GM19099 (cell line): ENCODE results near the gene STAG1.

ENCODE experiments used
- POLR2A ChIP-seq: IDR thresholded peaks from 3 replicates; pipeline ENCODE4 v1.6.1; 2011; ENCODE audit warnings: low read depth; ENCODE audit not compliant: insufficient read length; ENCODE audit errors: extremely low read depth

Gene STAG1

DNA sequence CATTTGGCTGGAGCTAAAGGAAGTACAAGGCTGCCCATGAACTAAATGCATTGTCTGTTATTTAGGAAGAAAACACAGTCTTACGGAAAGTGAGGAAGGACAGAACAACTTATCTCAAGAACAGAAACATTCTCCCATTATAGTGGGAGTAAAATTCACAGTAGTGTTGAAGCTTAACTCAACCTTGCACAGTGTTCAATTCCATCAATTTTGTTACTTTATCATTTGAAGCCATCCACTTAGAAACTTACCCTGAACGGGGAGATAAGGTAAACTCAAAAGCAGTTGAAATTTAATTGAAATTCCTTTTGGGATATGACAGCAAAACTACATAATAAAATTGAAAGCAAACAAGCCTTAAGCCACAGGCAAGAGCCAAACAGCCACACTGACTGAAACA lies 315.1 kb downstream of the STAG1 start:
- no peak for TF ChIP-seq POLR2A

DNA sequence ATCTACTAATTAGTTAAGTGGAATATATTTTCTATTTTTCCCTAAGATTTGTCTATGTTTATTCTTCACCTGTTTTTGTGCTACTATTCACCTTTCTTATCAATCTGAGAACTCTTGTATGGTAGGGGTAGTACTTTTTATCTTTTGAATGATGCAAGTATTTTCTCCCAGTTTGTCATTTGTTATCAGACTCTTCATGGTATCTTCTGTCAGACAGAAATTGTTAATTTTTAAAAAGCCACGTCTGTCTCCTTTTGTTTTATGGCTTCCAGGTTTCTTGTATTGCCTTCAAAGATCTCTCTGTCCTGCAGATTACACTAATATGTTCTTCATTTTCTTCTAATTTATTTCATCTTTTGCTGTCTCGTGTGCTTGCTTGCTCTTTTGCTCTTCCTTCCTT lies 317.7 kb downstream of the STAG1 start:
- no peak for TF ChIP-seq POLR2A

DNA sequence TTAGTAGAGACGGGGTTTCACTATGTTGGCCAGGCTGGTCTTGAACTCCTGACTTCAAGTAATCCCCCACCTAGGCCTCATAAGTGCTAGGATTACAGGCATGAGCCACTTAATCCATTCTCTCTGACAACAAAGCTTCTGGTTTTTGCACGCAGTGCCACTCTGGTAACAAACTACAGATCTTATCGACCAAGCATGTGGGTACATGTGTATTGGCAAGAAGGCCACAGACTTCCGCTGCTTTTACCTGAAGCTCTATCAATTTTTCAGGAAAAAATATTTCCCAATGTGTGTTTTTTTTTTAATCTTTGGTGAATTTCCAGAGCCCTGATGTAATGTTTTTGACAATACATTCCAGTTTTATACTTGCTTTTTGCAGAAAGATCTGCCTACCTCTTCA lies 319.5 kb downstream of the STAG1 start:
- TF ChIP-seq POLR2A, result no peak

DNA sequence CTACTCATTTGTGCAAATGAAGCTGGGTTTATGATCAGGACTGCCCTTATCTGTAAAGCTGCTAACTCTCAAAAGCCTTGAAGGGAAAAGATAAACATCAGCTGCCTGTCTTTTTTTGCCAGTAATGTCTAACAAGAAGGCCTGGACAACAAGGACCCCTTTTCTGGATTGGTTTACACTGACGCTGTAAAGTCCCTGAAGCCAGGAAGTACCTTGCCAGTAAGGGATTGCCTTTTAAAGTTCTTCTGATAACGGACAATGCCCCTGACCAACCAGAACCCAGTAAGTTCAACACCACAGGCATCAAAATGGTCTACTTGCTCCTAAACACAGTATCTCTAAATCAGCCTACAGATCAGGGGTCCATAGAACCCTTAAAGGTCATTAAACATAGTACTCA lies 324.0 kb downstream of the STAG1 start:
- no peak for TF ChIP-seq POLR2A

DNA sequence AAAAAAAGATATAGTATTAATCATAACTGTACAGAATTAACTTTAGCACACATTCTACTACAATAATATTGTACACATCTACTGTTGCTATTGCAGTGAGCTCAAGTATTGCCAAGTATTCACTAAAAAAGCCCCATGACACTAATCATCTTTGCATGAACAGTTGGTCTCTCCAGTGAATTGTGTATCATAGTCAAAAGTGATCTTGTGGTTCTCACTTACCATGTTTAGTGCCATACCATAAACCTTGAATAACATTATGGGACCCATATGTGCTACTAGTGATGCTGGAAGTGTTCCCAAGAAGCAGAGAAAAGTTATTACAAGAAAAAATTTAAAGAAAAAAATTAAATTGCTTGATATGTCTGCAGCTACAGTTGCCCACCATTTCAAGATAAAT lies 324.9 kb downstream of the STAG1 start:
- TF ChIP-seq POLR2A, result no peak

DNA sequence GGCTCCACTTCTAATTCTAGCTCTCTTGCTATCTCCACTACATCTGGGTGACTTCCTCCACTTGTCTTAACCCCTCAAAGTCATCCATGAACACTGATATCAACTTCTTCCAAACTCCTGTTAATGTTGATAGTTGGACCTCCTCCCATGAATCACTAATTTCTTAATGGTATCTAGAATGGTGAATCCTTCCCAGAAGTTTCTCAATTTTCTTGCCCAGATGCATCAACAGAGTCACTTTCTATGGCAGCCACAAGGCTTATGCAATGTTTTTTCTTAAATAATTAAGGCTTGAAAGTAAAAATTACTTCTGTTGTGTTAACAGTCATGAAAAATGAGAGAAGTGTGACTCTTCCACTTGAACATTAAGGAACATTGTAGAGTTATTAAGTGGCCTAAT lies 337.7 kb downstream of the STAG1 start:
- no peak for TF ChIP-seq POLR2A

DNA sequence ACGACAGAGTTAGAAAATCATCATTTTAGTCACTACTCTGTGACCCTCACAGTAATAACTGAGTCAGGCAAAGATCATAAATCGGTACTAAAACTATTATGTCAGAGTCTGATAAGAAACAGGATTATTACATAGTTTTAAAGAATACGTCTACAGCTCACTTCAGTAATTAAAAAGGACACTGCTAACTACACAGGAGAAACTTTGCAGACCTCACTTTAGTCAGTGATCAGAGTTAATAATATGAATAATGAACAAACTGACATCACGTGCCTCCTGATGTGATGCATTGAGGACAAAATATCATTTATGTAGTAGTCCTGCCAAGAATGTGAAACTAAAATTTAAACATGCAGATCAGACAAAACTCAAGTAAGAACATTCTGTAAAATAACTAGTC lies 339.9 kb downstream of the STAG1 start:
- no peak for TF ChIP-seq POLR2A

DNA sequence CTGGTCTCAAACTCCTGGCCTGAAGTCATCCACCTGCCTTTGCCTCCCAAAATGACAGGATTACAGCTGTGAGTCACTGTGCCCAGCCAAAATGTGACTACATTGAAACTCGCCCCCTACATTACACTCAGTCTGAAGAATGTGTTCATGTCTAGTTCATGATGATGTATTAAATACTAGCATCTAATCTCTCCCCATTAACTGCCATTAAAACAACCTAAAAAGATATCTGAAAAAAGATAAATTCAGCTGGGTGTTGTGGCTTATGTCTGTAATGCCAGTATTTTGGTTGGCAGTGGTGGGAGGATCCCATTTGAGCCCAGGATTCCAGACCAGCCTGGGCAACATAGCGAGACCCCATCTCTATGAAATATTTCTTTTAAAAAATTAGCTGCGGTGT lies 342.6 kb downstream of the STAG1 start:
- no peak for TF ChIP-seq POLR2A

DNA sequence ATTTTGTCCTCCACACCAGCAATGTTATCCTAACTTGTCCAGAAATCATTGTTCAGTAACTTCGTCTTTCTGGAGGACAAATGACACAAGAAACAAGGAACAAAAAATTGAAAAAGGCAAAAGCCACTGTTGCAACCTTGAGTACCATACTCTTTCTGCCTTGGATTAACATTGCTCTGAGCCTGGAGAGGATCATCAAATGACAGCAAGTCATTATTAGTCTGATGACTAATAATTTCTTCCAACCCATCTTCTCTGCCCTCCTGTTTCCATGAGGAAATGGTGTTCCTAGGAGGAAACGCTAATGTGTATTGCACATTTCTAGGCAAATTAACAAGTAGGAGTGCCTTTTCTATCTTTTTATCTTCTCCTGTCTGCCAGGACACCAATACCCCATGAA lies 348.1 kb downstream of the STAG1 start:
- TF ChIP-seq POLR2A, result no peak

DNA sequence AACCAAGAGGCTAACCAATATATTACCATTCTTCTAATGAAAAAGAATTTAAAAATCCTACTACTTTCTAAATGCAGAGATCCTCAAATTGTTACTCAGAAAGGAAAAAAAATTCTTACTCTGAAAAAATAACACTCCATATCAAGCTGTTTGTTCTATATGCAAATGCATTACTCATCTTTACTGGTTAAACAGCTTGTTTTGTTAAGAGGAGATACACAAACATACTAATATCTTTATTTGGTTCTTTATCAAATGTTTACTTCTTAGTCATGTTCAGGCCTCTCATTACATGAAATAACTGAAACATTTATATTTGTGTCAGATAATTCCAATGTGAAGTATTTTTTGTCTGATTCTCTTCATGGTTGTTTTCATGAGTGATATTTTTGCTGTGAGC lies 355.3 kb downstream of the STAG1 start:
- no peak for TF ChIP-seq POLR2A

DNA sequence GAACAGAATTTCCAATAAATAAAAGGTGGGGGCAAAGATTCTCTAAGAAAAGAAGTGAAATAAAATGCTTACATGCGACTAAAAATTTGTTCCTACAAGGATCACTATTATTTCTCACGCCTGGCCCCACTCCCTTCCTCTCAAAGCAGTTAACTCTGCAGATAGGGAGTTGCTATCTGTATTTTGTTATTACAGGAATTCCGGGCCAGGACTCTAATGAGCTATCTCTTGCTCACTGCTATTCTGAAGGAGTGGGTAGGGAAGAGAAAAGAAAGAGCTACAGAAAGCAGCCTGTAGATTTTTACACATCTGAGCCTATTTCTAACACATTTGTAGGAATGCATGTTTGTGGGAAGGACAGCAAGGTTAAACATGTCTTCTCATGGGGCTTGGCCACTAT lies 361.6 kb downstream of the STAG1 start:
- no peak for TF ChIP-seq POLR2A

DNA sequence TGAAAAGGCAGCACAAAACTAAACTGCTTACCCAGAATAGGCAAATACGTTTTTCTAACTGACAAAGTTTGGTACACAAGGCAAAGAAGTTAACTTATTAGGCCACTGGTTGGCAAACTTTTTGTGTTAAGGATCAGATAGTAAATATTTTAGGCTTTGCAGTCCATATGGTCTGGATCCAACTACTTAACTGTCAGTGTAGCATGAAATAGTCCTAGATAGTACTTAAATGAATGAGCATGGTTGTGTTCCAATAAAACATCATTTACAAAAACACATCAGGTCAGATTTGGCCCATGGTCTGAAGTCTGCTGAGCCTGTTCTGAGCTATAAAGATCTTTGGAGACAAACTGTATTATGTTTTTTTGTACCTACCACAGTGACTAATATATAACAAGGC lies 365.1 kb downstream of the STAG1 start:
- TF ChIP-seq POLR2A, result no peak

DNA sequence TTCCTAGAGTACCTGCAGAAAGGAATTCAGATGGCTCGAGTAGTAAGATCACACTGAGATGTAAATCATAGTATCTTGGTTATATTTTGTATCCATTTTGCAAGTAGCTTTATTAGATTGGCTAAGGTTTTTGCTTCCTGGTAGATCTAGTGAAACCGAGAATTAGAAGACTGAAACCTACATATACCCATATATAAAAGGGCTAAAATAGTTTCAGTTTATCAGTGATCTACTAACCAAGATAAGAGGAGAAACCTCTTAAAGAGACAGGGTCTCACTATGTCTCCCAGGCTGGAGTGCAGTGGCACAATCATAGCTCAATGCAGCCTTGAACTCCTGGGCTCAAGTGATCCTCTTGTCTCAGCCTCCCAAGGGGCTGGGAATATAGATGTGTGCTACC lies 366.7 kb downstream of the STAG1 start:
- no peak for TF ChIP-seq POLR2A

DNA sequence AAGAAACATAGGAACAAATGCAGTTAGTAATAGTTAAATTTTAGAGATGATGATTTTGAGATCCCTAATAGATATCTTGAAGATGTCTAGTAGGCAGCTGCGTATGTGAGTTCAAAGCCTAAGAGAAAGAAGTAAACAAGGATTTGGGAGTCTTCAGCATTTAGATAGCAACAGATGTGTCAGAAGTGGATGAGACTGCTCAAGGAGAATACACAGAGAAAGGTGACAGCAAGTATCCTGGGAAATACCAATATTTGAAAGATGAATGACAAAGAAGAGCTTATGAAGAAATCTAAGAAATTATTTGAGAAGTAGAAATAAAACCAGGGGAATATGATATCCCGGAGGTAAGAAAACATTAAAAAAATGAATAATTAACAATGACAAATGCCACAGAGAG lies 371.1 kb downstream of the STAG1 start:
- TF ChIP-seq POLR2A, result no peak

DNA sequence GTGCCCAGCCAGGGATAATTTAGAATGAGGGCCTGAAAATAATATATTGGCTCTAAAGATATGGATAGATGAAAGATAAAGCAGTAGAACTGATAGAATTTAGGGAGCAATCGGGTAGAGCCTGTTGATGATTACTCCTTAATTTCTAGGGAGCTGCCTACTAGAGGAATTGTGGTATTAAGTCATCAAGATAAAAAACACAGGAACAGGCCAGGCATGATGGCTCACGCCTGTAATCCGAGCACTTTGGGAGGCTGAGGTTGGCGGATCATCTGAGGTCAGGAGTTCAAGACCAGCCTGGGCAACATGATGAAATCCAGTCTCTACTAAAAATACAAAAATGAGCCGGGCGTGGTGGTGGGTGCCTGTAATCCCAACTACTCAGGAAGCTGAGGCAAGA lies 371.6 kb downstream of the STAG1 start:
- no peak for TF ChIP-seq POLR2A

DNA sequence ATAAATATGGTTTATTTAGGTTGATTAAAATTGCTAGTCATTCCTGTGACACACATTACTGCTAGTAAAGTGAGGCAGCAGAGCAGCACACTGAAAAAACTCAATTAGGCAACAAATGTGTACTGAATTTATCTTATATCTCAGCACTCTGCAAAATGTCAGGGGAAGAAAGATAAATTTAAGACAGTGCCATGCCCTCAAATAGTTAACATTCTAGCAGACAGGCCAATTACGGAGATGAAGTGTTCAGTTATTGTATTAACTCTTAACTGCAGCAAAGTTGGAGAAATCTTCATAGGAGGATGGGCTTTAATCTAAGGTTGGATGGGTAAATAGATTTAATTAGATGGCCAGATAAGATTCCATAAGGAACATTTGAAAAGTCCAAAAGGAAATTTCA lies 374.2 kb downstream of the STAG1 start:
- no peak for TF ChIP-seq POLR2A

DNA sequence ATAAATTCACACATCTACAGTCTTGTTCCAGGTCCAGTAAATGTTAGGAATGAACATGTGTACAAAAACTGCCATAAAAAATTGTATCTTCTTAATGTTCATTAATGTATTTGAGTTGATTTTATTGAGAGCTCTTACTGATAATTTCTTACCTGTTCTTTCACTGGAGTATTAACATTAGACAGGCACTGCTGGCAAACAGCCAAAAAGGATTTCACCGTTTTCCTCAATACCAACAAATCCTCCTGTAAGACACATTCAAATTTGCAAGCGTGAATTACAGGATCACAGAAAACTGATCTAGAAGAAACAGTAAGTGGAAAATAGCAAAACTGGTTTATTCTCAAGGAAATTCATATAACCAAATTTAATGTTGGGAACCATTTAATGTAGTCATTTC lies 374.7 kb downstream of the STAG1 start:
- TF ChIP-seq POLR2A, result no peak

DNA sequence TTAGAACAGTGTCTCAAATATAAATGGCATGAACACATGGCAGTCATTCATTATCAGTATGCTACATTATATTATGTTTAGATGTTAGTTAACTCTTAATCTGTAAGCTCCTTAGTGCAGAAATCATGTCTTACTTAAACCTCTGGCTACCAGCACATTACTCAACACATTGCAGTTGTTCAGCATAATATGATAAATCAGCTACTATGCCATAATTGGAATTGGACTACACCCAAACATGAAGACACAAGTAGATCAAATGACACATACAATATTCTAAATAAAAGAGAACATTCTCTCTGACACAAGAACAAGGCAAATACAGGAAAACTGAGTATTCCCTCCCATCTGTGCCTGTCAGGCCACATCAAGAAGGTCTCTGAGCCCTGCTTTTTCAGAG lies 385.9 kb downstream of the STAG1 start:
- no peak for TF ChIP-seq POLR2A
